Tibial nerve (tissue), 4 donors: Measurements from ENCODE around the gene CCDC177. TPM values are rescaled to one million over a fixed set of nuclear protein-coding genes. Genes with fewer than 3 reads are reported as not detected.
A peak's percentile ranks its signal among the peaks of the same experiment; 100 is the strongest.

Experiments used
- DNase-seq, 2 donors: peaks; one replicate each; pipeline ENCODE4 v3.0.0-alpha.2; 2019; ENCODE audit warnings: low spot score in 2 of 2
- H3K27ac ChIP-seq, 4 donors: fragments of 200-600 bp; sonication (generic) in 3 of 4; one replicate each; pipeline ENCODE4 v1.5.1; 2017 to 2019; ENCODE audit warnings: mild to moderate bottlenecking in 1 of 4
- H3K27me3 ChIP-seq, 2 donors: fragments of 200-600 bp; sonication (generic) in 1 of 2; one replicate each; pipeline versions ENCODE4 v1.5.1 to v1.6.0; 2017 to 2019
- H3K36me3 ChIP-seq, 3 donors: fragments of 200-600 bp; sonication (generic); one replicate each; pipeline ENCODE4 v1.5.1; 2018 to 2019
- H3K4me1 ChIP-seq, 4 donors: fragments of 200-600 bp; sonication (generic) in 3 of 4; one replicate each; pipeline ENCODE4 v1.5.1; 2017 to 2019
- H3K4me3 ChIP-seq, 4 donors: fragments of 200-600 bp; sonication (generic) in 3 of 4; one replicate each; pipeline ENCODE4 v1.5.1; 2017 to 2019; ENCODE audit warnings: mild to moderate bottlenecking in 1 of 4, moderate library complexity in 1 of 4
- H3K9me3 ChIP-seq, 4 donors: fragments of 200-600 bp; sonication (generic) in 3 of 4; one replicate each; pipeline ENCODE4 v1.5.1; 2017 to 2019
- CTCF ChIP-seq, 5 experiments: fragments of 200-600 bp in 3 of 5; fragments of 450-650 bp in 2 of 5; sonication (generic) in 3 of 5; IDR thresholded peaks; one replicate each; pipeline ENCODE4 v1.5.1; 2016 to 2019; ENCODE audit warnings: antibody characterized with exemption in 5 of 5, mild to moderate bottlenecking in 3 of 5, moderate library complexity in 2 of 5
- EP300 ChIP-seq, 2 donors: sonication (generic); formaldehyde crosslinking; IDR thresholded peaks; one replicate each; pipeline ENCODE4 v1.6.1; 2017; ENCODE audit warnings: antibody characterized with exemption in 2 of 2, mild to moderate bottlenecking in 1 of 2
- POLR2A ChIP-seq, 2 donors: fragments of 450-650 bp; IDR thresholded peaks; one replicate each; pipeline ENCODE4 v1.6.1; 2017; ENCODE audit warnings: antibody characterized with exemption in 2 of 2, mild to moderate bottlenecking in 2 of 2, moderate library complexity in 2 of 2
- WGBS, 2 donors: methylation state at CpG; one replicate each; pipeline ENCODE4 v1.1.5; 2018; 5-methylcytosine and 5-hydroxymethylcytosine counted together
- total RNA-seq, 4 donors: library from RNA; depleted of rRNA; stranded (reverse); fragments of >200 nt; gene quantifications; one replicate each; pipeline ENCODE4 v1.1.0, GENCODE V29; 2016

The CCDC177 gene
- total RNA-seq, 4 donors from 2014 or later: not detected

- DNase-seq: no peak
- WGBS, 2 donors: 86 to 96% methylated on average over 1 of the region's 1 CpG
- H3K9me3 ChIP-seq: no peaks in the 10 kb centered on the region
- H3K27me3 ChIP-seq: no peaks in the 10 kb centered on the region
- H3K27ac ChIP-seq: no peak overlapping the region
- H3K36me3 ChIP-seq: no peaks in the 10 kb centered on the region
- H3K4me3 ChIP-seq: no peak overlapping the region
- TF ChIP-seq POLR2A (IDR thresholded peaks at IDR 0.05): no peak
- no peak for TF ChIP-seq CTCF (IDR thresholded peaks at IDR 0.05)
- no peak for TF ChIP-seq EP300 (IDR thresholded peaks at IDR 0.05)
- H3K4me1 ChIP-seq: peaks cover 0 to 4% (median 0%) of the 10 kb centered on the region in 4 donors
These were observed 36.8 kb downstream of the CCDC177 start for GRCh38 chr14:69537900-69538299.

- no peak for DNase-seq
- Histone ChIP-seq H3K27ac (no peak overlapping the region), H3K36me3 (no peaks in the 10 kb centered on the region), H3K4me1 (peaks cover 0 to 4% (median 0%) of the 10 kb centered on the region in 4 donors), H3K9me3 (no peaks in the 10 kb centered on the region), H3K4me3 (no peak overlapping the region), H3K27me3 (no peaks in the 10 kb centered on the region)
- TF ChIP-seq EP300 (IDR thresholded peaks at IDR 0.05): no peak
- no peak for TF ChIP-seq POLR2A (IDR thresholded peaks at IDR 0.05)
- TF ChIP-seq CTCF (IDR thresholded peaks at IDR 0.05): no peak
These were observed 37.7 kb downstream of the CCDC177 start for GRCh38 chr14:69536971-69537370.

- peak in 1 of 2 donors; percentile 16 for DNase-seq
- H3K27me3 ChIP-seq: peaks cover 0 to 3% of the 10 kb centered on the region in 2 donors
- H3K27ac ChIP-seq: no peak overlapping the region
- no peak for TF ChIP-seq EP300 (IDR thresholded peaks at IDR 0.05)
- peak; percentile 27 to 42 (median 31) for TF ChIP-seq CTCF (IDR thresholded peaks at IDR 0.05)
- no peak for TF ChIP-seq POLR2A (IDR thresholded peaks at IDR 0.05)
- peaks cover 0 to 4% (median 0%) of the 10 kb centered on the region in 4 donors for H3K4me1 ChIP-seq
- no peak overlapping the region for H3K4me3 ChIP-seq
- no peaks in the 10 kb centered on the region for H3K9me3 ChIP-seq
- 0 to 2% methylated on average over 4 of the region's 4 CpGs for WGBS, 2 donors
- H3K36me3 ChIP-seq: no peaks in the 10 kb centered on the region
These were observed 39.3 kb downstream of the CCDC177 start for GRCh38 chr14:69535230-69535848.

GRCh38 chr14:69532561-69533340 lies 41.9 kb downstream of the CCDC177 start:
- Histone ChIP-seq H3K27me3 (peaks cover 0 to 3% of the 10 kb centered on the region in 2 donors), H3K36me3 (no peaks in the 10 kb centered on the region), H3K4me3 (no peak overlapping the region), H3K9me3 (no peaks in the 10 kb centered on the region), H3K27ac (no peak overlapping the region), H3K4me1 (peaks cover 0 to 4% (median 0%) of the 10 kb centered on the region in 4 donors)
- 54 to 66% methylated on average over 3 of the region's 3 CpGs for WGBS, 2 donors
- TF ChIP-seq POLR2A (IDR thresholded peaks at IDR 0.05) (no peak), CTCF (IDR thresholded peaks at IDR 0.05) (no peak), EP300 (IDR thresholded peaks at IDR 0.05) (no peak)
- DNase-seq: no peak

- peaks cover 0 to 3% of the 10 kb centered on the region in 2 donors for H3K27me3 ChIP-seq
- H3K4me1 ChIP-seq: peaks cover 0 to 4% (median 0%) of the 10 kb centered on the region in 4 donors
- H3K27ac ChIP-seq: no peak overlapping the region
- no peak for DNase-seq
- H3K36me3 ChIP-seq: no peaks in the 10 kb centered on the region
- H3K9me3 ChIP-seq: no peaks in the 10 kb centered on the region
- WGBS, 2 donors: 67 to 70% methylated on average over 3 of the region's 3 CpGs
- TF ChIP-seq CTCF (IDR thresholded peaks at IDR 0.05): no peak
- TF ChIP-seq POLR2A (IDR thresholded peaks at IDR 0.05): no peak
- no peak for TF ChIP-seq EP300 (IDR thresholded peaks at IDR 0.05)
- H3K4me3 ChIP-seq: no peak overlapping the region
These were observed 43.5 kb downstream of the CCDC177 start for GRCh38 chr14:69531135-69531534.
